ENCODE measurements around the gene KCNMB4. TPM values are rescaled to one million over a fixed set of nuclear protein-coding genes. Genes with fewer than 3 reads are reported as not detected.

KCNMB4 gene
- total and polyA plus RNA-seq, 2 donors (not counting 1 experiment from before 2014, with no cell fraction given): 0.66 to 0.67 TPM

DNA sequence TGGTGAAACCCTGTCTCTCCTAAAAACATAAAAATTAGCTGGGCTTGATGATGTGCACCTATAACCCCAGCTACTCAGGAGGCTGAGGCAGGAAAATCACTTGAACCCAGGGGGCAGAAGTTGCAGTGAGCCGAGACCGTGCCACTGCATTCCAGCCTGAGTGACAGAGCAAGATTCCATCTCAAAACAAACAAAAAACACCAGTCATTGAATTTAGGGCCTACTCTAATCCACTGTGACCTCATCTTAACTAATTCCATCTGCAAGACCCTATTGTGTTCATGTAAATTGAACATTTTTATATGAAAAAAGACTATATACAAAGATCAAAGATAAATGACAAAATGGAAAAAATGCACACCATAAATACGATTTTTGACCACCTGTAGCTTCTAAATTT lies 17.8 kb downstream of the KCNMB4 start:
- no peaks in the 10 kb centered on the region for H3K4me1 ChIP-seq (ENCODE audit: control insufficient read depth in 2 of 2, insufficient read depth in 2 of 2, low read length in 2 of 2)
- CTCF ChIA-PET: no interaction called here
- H3K4me2 ChIP-seq (replicated peaks; ENCODE audit: low read depth, low read length, poor library complexity, severe bottlenecking): no peak overlapping the region
- H3K27ac ChIP-seq (ENCODE audit: low read length in 2 of 2): no peak overlapping the region
- Mint-ChIP-seq H3K9me3 (ENCODE audit: insufficient read depth) (no peaks in the 10 kb centered on the region), H3K27ac (no peak overlapping the region), H3K4me3 (no peak overlapping the region), H3K27me3 (no peaks in the 10 kb centered on the region), H3K4me1 (no peaks in the 10 kb centered on the region)
- no peak overlapping the region for H3K4me3 ChIP-seq (ENCODE audit: control extremely low read depth in 1 of 5, extremely low read depth in 1 of 5, insufficient read depth in 1 of 5, low read depth in 2 of 5, low read length in 4 of 5)
- DNase-seq: no peak
- H3K9ac ChIP-seq (ENCODE audit: low read length): no peak overlapping the region
- WGBS (ENCODE audit: insufficient coverage): 100% methylated on average over 2 of the region's 3 CpGs
- H3K9me3 ChIP-seq (ENCODE audit: control extremely low read depth in 1 of 3, control insufficient read depth in 2 of 3, insufficient read depth in 1 of 3, low read length in 2 of 3): peaks cover 0 to 2% (median 0%) of the 10 kb centered on the region in 3 donors
- no peaks in the 10 kb centered on the region for H3K79me2 ChIP-seq (ENCODE audit: control insufficient read depth, insufficient read depth, low read length)
- H4K20me1 ChIP-seq (ENCODE audit: control insufficient read depth, insufficient read depth, low read length, poor library complexity, severe bottlenecking): no peaks in the 10 kb centered on the region
- POLR2A ChIA-PET: no interaction called here
- no peak for ATAC-seq (ENCODE audit: low read depth)
- peaks cover 0 to 2% of the 10 kb centered on the region in 2 experiments for H3K36me3 ChIP-seq (replicated peaks in 1 of 2; ENCODE audit: control extremely low read depth in 1 of 2, control insufficient read depth in 1 of 2, extremely low read depth in 1 of 2, insufficient read depth in 2 of 2, low read length in 1 of 2)
- H2AFZ ChIP-seq (ENCODE audit: insufficient read depth, low read depth, low read length, poor library complexity, severe bottlenecking): no peak overlapping the region
- no peak for TF ChIP-seq EZH2 (IDR thresholded peaks at IDR 0.05; ENCODE audit: borderline replicate concordance, insufficient read depth, low read depth, low read length, poor library complexity, severe bottlenecking)
- TF ChIP-seq, protein P1, sequence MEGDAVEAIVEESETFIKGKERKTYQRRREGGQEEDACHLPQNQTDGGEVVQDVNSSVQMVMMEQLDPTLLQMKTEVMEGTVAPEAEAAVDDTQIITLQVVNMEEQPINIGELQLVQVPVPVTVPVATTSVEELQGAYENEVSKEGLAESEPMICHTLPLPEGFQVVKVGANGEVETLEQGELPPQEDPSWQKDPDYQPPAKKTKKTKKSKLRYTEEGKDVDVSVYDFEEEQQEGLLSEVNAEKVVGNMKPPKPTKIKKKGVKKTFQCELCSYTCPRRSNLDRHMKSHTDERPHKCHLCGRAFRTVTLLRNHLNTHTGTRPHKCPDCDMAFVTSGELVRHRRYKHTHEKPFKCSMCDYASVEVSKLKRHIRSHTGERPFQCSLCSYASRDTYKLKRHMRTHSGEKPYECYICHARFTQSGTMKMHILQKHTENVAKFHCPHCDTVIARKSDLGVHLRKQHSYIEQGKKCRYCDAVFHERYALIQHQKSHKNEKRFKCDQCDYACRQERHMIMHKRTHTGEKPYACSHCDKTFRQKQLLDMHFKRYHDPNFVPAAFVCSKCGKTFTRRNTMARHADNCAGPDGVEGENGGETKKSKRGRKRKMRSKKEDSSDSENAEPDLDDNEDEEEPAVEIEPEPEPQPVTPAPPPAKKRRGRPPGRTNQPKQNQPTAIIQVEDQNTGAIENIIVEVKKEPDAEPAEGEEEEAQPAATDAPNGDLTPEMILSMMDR (IDR thresholded peaks at IDR 0.05): no peak
- H3K27me3 ChIP-seq (replicated peaks in 1 of 4; ENCODE audit: control extremely low read depth in 1 of 4, control insufficient read depth in 3 of 4, insufficient read depth in 4 of 4, low read length in 3 of 4): no peaks in the 10 kb centered on the region
- intact Hi-C loops (cut with micrococcal nuclease): no loop called here

DNA sequence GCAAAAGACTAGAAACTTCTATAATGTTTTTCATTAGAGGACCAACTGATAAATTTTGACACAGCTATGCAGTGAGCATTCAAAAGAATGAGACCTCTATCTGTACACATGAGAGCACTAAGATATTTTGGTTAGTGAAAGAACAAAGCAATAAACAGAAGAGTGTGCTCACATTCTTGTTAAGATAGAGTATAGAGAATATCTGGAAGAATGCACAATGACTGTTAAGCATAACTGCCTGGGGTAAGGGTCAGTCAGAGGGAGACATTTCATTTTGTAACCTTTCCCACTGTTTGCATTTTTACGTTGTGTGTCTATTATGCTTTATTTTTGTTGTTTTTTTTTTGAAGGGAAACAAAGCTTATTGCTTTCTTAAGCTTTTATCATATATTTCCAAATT lies 20.7 kb downstream of the KCNMB4 start:
- H3K27me3 ChIP-seq (replicated peaks in 1 of 4; ENCODE audit: control extremely low read depth in 1 of 4, control insufficient read depth in 3 of 4, insufficient read depth in 4 of 4, low read length in 3 of 4): no peaks in the 10 kb centered on the region
- H3K9me3 Mint-ChIP-seq (ENCODE audit: insufficient read depth): peaks cover 6% of the 10 kb centered on the region
- no peaks in the 10 kb centered on the region for H3K79me2 ChIP-seq (ENCODE audit: control insufficient read depth, insufficient read depth, low read length)
- no peak overlapping the region for H3K27ac Mint-ChIP-seq
- H3K27ac ChIP-seq (ENCODE audit: low read length in 2 of 2): no peak overlapping the region
- no peak overlapping the region for H3K4me3 Mint-ChIP-seq
- no peak overlapping the region for H2AFZ ChIP-seq (ENCODE audit: insufficient read depth, low read depth, low read length, poor library complexity, severe bottlenecking)
- TF ChIP-seq, protein P1 (IDR thresholded peaks at IDR 0.05): no peak
- H4K20me1 ChIP-seq (ENCODE audit: control insufficient read depth, insufficient read depth, low read length, poor library complexity, severe bottlenecking): no peaks in the 10 kb centered on the region
- H3K4me1 ChIP-seq (ENCODE audit: control insufficient read depth in 2 of 2, insufficient read depth in 2 of 2, low read length in 2 of 2): no peaks in the 10 kb centered on the region
- no peaks in the 10 kb centered on the region for H3K4me1 Mint-ChIP-seq
- peaks cover 0 to 2% (median 0%) of the 10 kb centered on the region in 3 donors for H3K9me3 ChIP-seq (ENCODE audit: control extremely low read depth in 1 of 3, control insufficient read depth in 2 of 3, insufficient read depth in 1 of 3, low read length in 2 of 3)
- POLR2A ChIA-PET: no interaction called here
- CTCF ChIA-PET: no interaction called here
- H3K27me3 Mint-ChIP-seq: no peaks in the 10 kb centered on the region
- H3K9ac ChIP-seq (ENCODE audit: low read length): no peak overlapping the region
- intact Hi-C loops (cut with micrococcal nuclease): no loop called here
- peaks cover 0 to 2% of the 10 kb centered on the region in 2 experiments for H3K36me3 ChIP-seq (replicated peaks in 1 of 2; ENCODE audit: control extremely low read depth in 1 of 2, control insufficient read depth in 1 of 2, extremely low read depth in 1 of 2, insufficient read depth in 2 of 2, low read length in 1 of 2)
- no CpG with 5 or more reads among the region's 1 CpG for WGBS (ENCODE audit: insufficient coverage)
- DNase-seq (no peak), ATAC-seq (ENCODE audit: low read depth) (no peak)
- no peak overlapping the region for H3K4me3 ChIP-seq (ENCODE audit: control extremely low read depth in 1 of 5, extremely low read depth in 1 of 5, insufficient read depth in 1 of 5, low read depth in 2 of 5, low read length in 4 of 5)
- no peak overlapping the region for H3K4me2 ChIP-seq (replicated peaks; ENCODE audit: low read depth, low read length, poor library complexity, severe bottlenecking)

Measured in B cell (primary cell).